K562 (cell line): ENCODE measurements around the gene CNDP2. TPM values are rescaled to one million over a fixed set of nuclear protein-coding genes. Genes with fewer than 3 reads are reported as not detected.

ENCODE experiments used
- ATAC-seq: fragments of 200-7000 bp; cut with Tn5 transposase; 3 replicates; pipeline ENCODE4 v1.9.1; 2020; ENCODE audit warnings: moderate library complexity
- BruUV-seq: library from RNA; stranded (reverse); fragments of 400-500 nt; replicated peaks from 2 replicates; lab custom pipeline; 2021; lab: Mats Ljungman, UMichigan
- CTCF ChIA-PET: fragments of 300-600 bp; formaldehyde crosslinking; extraction: SDS; loops from one replicate; lab custom pipeline; 2021; ENCODE audit warnings: low intra/inter-chr PET ratio; lab: Yijun Ruan, JAX
- POLR2A ChIA-PET: fragments of 300-600, 350-650 bp; sonication (Branson Sonifier 250); formaldehyde crosslinking; extraction: SDS; loops from one replicate; lab custom pipeline; 2021; ENCODE audit warnings: antibody characterized with exemption, inconsistent platforms; lab: Yijun Ruan, JAX
- DNase-seq, 4 experiments: peaks; one replicate each; pipeline versions ENCODE4 v3.0.0 to v3.0.0-alpha.2; 2011 to 2018; ENCODE audit warnings: low spot score in 3 of 4, mixed read lengths in 3 of 4; ENCODE audit errors: extremely low read depth in 1 of 4
- FAIRE-seq: peaks from 2 replicates; lab custom pipeline; 2011; peaks lifted over from hg19 to GRCh38; lab: Jason Lieb, UNC
- H2AFZ ChIP-seq: 2 replicates; pipeline ENCODE4 v1.6.0; 2011; ENCODE audit warnings: low read depth, low read length, control low read depth, inconsistent platforms
- H3K27ac ChIP-seq: fragments of 200-600 bp; 3 replicates; pipeline ENCODE4 v1.8.0; 2011; ENCODE audit warnings: low read depth, mild to moderate bottlenecking, control low read depth, inconsistent platforms, low read length, moderate library complexity, mixed read lengths; ENCODE audit errors: extremely low read depth
- H3K27me3 ChIP-seq, 2 experiments: fragments of 300-600 bp in 1 of 2; 2 replicates in 1 of 2; 3 replicates in 1 of 2; pipeline versions ENCODE4 v1.6.0 to v1.8.0; 2011; ENCODE audit warnings: inconsistent platforms in 2 of 2, low read length in 2 of 2, mild to moderate bottlenecking in 1 of 2, mixed read lengths in 1 of 2, moderate library complexity in 1 of 2; ENCODE audit not compliant: control insufficient read depth in 2 of 2, insufficient read depth in 2 of 2
- H3K36me3 ChIP-seq: fragments of 300-600 bp; 3 replicates; pipeline ENCODE4 v1.8.0; 2011; ENCODE audit warnings: mild to moderate bottlenecking, low read length, inconsistent platforms; ENCODE audit not compliant: control insufficient read depth, insufficient read depth
- H3K4me1 ChIP-seq, 2 experiments: fragments of 200-600 bp in 1 of 2; replicated peaks in 1 of 2; 2 replicates in 1 of 2; 3 replicates in 1 of 2; pipeline versions ENCODE4 v1.5.1 to v1.8.0; 2011; ENCODE audit warnings: inconsistent platforms in 2 of 2, low read length in 2 of 2, mild to moderate bottlenecking in 1 of 2, mixed read lengths in 1 of 2, moderate library complexity in 1 of 2; ENCODE audit not compliant: control insufficient read depth in 2 of 2, insufficient read depth in 2 of 2
- H3K4me2 ChIP-seq: 2 replicates; pipeline ENCODE4 v1.6.1; 2011; ENCODE audit warnings: low read length, control low read depth, inconsistent platforms, mixed read lengths; ENCODE audit not compliant: insufficient read depth
- H3K4me3 ChIP-seq: fragments of 200-600 bp; sonication (generic), shearing (Covaris generic); 2 replicates; pipeline ENCODE4 v1.5.1; 2016; ENCODE audit warnings: control low read depth, inconsistent platforms
- H3K79me2 ChIP-seq: fragments of 200-600 bp; 3 replicates; pipeline ENCODE4 v1.8.0; 2011; ENCODE audit warnings: low read length, inconsistent platforms; ENCODE audit not compliant: control insufficient read depth, insufficient read depth
- H3K9ac ChIP-seq, 2 experiments: 2 replicates each; pipeline versions ENCODE4 v1.6.0 to v1.6.1; 2011; ENCODE audit warnings: low read depth in 2 of 2, low read length in 2 of 2, control low read depth in 1 of 2, inconsistent platforms in 1 of 2, mild to moderate bottlenecking in 1 of 2, mixed read lengths in 1 of 2; ENCODE audit not compliant: insufficient read depth in 1 of 2
- H3K9me1 ChIP-seq: one replicate; pipeline ENCODE4 v1.6.0; 2011; ENCODE audit warnings: inconsistent platforms, mild to moderate bottlenecking, low read length, moderate library complexity; ENCODE audit not compliant: control insufficient read depth, insufficient read depth
- H3K9me3 ChIP-seq: replicated peaks from 2 replicates; pipeline ENCODE4 v1.5.1; 2011; ENCODE audit warnings: low read depth, low read length, inconsistent platforms; ENCODE audit not compliant: control insufficient read depth, insufficient read depth
- H4K20me1 ChIP-seq: replicated peaks from 2 replicates; pipeline ENCODE4 v1.6.1; 2011; ENCODE audit warnings: low read length, inconsistent platforms, mixed read lengths; ENCODE audit not compliant: control insufficient read depth, insufficient read depth
- LCOR ChIP-seq: sonication (generic); formaldehyde crosslinking; IDR thresholded peaks from 2 replicates; pipeline ENCODE4 v1.8.0; 2022; ENCODE audit warnings: mild to moderate bottlenecking, missing genetic modification reagents
- MEIS2 ChIP-seq: fragments of 450-650 bp; IDR thresholded peaks from 2 replicates; pipeline ENCODE4 v1.6.1; 2014; ENCODE audit warnings: mild to moderate bottlenecking; ENCODE audit not compliant: partially characterized antibody
- MYBL2 ChIP-seq, 2 experiments: fragments of 450-650 bp in 1 of 2; sonication (generic) in 1 of 2; formaldehyde crosslinking in 1 of 2; IDR thresholded peaks; 2 replicates each; pipeline versions ENCODE4 v1.6.1 to v1.8.1; 2017 to 2022; ENCODE audit warnings: borderline replicate concordance in 1 of 2, inconsistent platforms in 1 of 2, low read depth in 1 of 2, mild to moderate bottlenecking in 1 of 2, missing genetic modification reagents in 1 of 2, moderate library complexity in 1 of 2
- ZC3H8 ChIP-seq: fragments of 450-650 bp; IDR thresholded peaks from 2 replicates; pipeline ENCODE4 v1.6.1; 2017
- WGBS: fragments of 100-300 bp; shearing (Covaris generic); methylation state at CpG from one replicate; pipeline ENCODE4 v1.1.6; 2016; ENCODE audit warnings: low coverage, mixed read lengths; ENCODE audit not compliant: insufficient coverage; ENCODE audit errors: missing lambda C conversion rate; 5-methylcytosine and 5-hydroxymethylcytosine counted together
- in situ Hi-C: fragments of 300-500 bp; cut with MboI; formaldehyde crosslinking; loops from 4 replicates; pipeline ENCODE4 v1.15.0; 2018; ENCODE audit warnings: inconsistent platforms, mixed read lengths
- intact Hi-C: fragments of 100-400 bp; cut with micrococcal nuclease; formaldehyde crosslinking; loops from 2 replicates; pipeline ENCODE4 v1.14.2; 2022
- polyA plus RNA-seq, 8 experiments: library from polyadenylated mRNA; depleted of rRNA in 4 of 8; stranded (reverse) in 5 of 8; unstranded in 3 of 8; fragments of >200 nt; fragmentation: Nextera tagmentation in 2 of 8; fragmentation: Illumina TruSeq in 1 of 8; extraction: Ambion mirVana in 2 of 8; extraction: Trizol in 1 of 8; gene quantifications; 2 replicates each; pipeline versions ENCODE4 v1.2.1 to v1.2.3, GENCODE V29; 2011 to 2014; ENCODE audit warnings: inconsistent platforms in 1 of 8, missing spikeins in 1 of 8
- total RNA-seq, 7 experiments: library from RNA; depleted of rRNA in 6 of 7; stranded (reverse); fragments of >200 nt in 6 of 7; fragmentation: Illumina TruSeq in 2 of 7; extraction: Trizol in 2 of 7; gene quantifications; 2 replicates each; pipeline versions ENCODE4 v1.2.1 to v1.2.3, GENCODE V29; 2011 to 2021; ENCODE audit warnings: low replicate concordance in 1 of 7

Gene CNDP2
- total and polyA plus RNA-seq, 9 of the 15 experiments (the other 6 are each of a cell fraction or from before 2014, with no cell fraction given), result 34.1 to 128 (median 53.8) TPM

GRCh38 chr18:74522635-74523548, 26.7 kb downstream of the CNDP2 start:
- no peak for FAIRE-seq
- ATAC-seq, result no peak
- H2AFZ ChIP-seq, result no peak overlapping the region
- no peak overlapping the region for H3K4me3 ChIP-seq
- no peak overlapping the region for H3K27ac ChIP-seq
- H3K4me2 ChIP-seq, result no peak overlapping the region
- no peaks in the 10 kb centered on the region for H3K27me3 ChIP-seq
- intact Hi-C loops (no loop called here), in situ Hi-C loops (no loop called here)
- H3K4me1 ChIP-seq, result peaks cover 0 to 3% of the 10 kb centered on the region in 2 experiments; a peak in 1 of 5 replicates
- 81% methylated on average over 14 of the region's 23 CpGs for WGBS
- H3K9ac ChIP-seq, result no peak overlapping the region
- no peaks in the 10 kb centered on the region for H3K79me2 ChIP-seq
- no TSS peak for BruUV-seq
- TF ChIP-seq LCOR (no peak), MEIS2 (no peak), MYBL2 (IDR thresholded peaks at IDR 0.05; ENCODE audit: low read depth) (no peak), MYBL2 (CRISPR knock-in tag; IDR thresholded peaks at IDR 0.05; ENCODE audit: borderline replicate concordance) (no peak), ZC3H8 (no peak)
- H4K20me1 ChIP-seq, result no peaks in the 10 kb centered on the region
- ChIA-PET POLR2A (interaction anchor here (0.6 kb wide), 1 partner anchor 11 kb away, joined by 3 read pairs; no protein-coding TSS in a partner anchor), CTCF (no interaction called here)
- no peaks in the 10 kb centered on the region for H3K9me3 ChIP-seq
- peaks cover 4% of the 10 kb centered on the region for H3K9me1 ChIP-seq
- DNase-seq, result no peak
- peaks cover 28% of the 10 kb centered on the region; the same call in 2 of the 3 replicates for H3K36me3 ChIP-seq
